HG02642 (cell line): ENCODE results near the gene RPL36.

Experiments
- ATAC-seq: cut with Tn5 transposase; IDR thresholded peaks from one replicate; pipeline ENCODE4 v1.9.1; 2021; ENCODE audit warnings: mild to moderate bottlenecking; ENCODE audit not compliant: unreplicated experiment, poor library complexity

The RPL36 gene

DNA sequence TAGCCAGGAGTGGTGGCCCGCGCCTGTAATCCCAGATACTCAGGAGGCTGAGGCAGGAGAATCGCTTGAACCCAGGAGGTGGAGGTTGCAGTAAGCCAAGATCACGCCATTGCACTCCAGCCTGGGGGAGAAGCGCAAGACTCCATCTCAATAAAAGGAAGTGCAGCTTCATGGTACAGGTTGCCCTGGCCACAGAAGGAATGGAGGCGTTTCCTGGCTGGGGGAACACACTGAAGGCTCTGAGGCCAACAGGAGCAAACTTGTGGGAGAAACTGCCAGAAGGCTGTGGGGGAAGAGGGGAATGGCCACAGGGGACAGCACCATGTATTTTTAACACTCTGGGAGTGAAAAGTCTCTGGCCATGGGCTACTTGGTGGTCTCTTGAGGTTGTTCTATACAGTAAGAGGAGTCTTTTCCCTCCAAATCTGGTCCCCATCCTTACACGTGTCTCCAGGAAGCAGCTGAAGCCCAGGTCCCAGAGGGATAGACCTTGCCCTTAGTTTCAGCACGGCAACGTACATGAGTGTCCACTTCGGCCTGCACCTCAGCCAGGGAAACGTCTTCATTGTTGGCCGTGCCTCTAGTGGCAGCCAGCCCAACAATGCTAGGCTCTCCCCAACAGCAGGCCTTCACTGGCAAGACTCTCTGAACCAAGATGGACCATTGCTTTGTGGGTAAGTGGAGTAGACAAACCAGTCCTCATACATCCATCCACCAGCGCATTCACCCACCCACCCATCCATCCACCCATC, 17.2 kb upstream of the RPL36 start:
- ATAC-seq, result no peak

DNA sequence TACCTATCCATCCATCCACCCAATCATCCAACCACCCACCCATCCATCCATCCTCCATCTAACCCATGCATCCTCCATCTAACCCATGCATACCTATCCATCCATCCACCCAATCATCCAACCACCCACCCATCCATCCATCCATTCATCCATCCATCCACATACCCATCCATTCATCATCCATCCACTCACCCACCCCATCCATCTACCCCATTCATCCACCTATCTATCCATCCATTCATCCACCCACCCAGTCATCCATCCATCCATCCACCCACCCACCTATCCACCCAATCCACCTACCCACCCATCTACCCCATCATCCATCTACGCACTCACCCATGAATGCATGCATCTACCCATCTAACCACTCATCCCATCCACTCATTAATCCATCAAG, 16.3 kb upstream of the RPL36 start:
- ATAC-seq, result no peak

DNA sequence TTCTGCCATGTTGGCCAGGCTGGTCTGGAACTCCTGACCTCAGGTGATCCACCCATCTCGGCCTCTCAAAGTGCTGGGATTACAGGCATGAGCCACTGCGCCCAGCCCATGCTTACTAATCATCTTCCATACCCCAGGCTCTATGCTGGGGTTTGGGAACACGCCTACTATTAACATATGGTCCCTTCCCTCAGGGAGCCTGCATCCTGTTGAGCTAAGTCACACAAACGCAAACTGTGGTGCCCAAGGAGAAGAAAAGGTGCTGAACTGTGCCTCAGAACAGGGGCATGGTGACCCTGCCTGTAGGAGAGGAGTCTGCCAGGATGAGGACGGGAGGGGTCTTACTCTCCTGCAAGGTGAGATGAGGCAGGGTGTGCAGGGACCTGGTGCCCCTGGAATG, 15.4 kb upstream of the RPL36 start:
- ATAC-seq, result no peak

DNA sequence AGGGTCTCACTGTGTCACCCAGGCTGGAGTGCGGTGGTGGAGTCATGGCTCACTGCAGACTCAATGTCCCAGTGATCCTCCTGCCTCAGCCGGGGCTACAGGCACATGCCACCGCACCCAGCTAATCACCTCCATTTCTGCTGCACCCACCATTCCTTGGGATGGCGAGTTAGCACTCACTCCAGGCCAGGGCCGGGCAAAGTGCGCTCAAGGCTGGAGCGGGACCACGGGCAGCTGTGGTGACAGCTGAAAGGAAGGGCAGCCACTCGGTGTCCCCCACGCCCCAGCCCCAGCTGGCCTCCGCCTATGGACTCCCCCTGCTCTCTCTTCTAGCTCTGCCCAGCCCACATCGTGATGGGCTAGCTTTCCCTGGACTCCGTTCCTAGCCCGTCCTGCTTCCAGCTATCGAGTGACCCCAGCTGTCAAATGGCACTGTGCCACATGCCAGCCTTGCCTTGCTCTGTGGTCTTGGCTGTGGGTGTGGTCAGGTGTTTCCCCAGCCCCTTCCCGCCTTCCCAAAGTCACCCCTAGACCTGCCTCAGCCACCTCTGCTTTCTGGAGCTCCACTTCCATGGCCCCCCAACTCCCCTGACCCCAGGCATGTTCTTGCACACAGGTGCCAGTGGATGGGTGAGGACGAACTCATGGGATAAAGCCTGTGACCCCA, 13.9 kb upstream of the RPL36 start:
- ATAC-seq, result no peak

DNA sequence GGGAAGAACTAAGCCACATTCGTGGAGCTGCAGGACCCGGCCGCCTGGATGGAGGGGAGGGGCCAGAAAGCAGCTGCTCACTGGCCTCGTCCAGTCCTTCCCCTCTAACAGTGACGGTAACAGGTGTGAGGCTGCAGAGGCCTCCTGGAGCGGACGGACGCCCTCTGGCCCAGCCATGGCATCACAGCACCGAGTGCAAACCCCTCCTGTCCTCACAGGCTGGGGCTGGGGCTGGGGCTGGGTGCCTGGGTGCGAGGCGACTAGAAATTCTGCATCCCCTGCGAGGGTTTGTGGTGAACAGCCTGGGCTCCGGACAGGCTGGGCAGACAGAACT, 13.4 kb upstream of the RPL36 start:
- ATAC-seq, result no peak

DNA sequence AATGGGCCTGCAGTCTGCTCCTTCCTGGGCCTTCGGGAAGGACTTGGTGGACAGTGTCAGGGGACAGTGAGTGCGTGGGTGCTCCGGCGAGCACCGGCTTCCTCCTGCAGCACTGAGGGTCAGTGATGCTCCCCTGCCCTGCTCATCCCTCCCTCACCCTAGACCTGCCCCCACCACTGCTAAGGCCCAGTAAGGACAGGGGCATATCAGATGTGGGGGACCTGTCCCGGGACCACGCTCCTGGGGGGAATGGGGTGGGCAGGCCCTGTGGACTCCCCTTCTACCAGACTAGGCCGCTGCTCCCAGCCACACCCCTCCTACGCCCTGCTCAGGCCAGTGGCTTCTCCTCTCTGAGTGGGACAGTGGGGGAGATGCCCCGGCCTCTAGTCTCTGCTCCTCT, 13.0 kb upstream of the RPL36 start:
- no peak for ATAC-seq

DNA sequence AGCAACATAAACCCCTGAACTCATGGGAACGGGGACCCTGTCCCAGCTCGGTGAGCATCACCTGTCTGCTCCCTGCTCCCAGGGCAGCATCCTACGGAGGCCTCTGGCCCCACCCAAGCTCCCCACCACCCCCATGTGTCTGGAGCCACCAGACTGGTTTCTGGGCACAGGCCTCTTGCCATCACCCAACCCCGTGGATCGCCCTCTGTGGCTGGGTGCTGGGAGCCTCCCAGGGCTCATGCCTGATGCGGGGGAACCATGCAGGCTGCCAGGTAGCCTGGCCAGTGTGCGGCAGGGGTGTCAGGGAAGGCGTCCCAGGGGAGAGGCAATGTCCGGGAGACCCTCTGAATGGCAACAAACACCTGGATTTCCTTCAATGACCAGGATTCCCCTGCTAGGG, 12.5 kb upstream of the RPL36 start:
- ATAC-seq, result no peak

DNA sequence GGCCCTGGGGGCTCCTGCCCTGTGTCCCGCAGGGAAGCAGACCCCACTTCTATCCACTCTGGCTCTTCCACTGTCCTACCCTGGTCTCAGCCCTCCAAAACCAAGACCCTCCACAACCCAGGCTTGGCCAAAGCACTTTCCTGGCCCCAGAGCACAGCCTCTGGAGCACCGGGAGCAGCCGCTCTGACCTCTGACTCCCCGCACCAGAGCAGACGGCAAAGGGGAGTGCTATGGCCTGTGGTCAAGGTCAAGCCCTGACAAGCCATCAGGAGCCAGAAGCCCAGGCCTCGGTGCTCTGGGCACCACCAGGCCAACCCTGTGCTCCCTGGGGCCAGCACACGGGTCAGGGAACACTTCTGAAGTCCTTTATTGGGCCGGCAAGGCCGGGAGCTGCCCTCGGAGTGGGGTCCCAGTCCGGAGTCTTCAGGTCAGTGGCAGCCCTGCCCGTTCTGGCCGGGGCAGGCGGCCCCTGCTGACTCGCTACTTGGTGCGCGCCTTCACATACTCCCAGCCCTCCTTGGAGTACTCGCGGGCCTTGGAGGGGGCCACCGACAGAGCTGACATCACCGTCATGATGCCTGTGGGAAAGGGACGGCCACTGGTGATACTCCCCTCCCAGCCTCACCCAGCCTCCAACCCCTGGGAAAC, 11.9 kb upstream of the RPL36 start:
- no peak for ATAC-seq

DNA sequence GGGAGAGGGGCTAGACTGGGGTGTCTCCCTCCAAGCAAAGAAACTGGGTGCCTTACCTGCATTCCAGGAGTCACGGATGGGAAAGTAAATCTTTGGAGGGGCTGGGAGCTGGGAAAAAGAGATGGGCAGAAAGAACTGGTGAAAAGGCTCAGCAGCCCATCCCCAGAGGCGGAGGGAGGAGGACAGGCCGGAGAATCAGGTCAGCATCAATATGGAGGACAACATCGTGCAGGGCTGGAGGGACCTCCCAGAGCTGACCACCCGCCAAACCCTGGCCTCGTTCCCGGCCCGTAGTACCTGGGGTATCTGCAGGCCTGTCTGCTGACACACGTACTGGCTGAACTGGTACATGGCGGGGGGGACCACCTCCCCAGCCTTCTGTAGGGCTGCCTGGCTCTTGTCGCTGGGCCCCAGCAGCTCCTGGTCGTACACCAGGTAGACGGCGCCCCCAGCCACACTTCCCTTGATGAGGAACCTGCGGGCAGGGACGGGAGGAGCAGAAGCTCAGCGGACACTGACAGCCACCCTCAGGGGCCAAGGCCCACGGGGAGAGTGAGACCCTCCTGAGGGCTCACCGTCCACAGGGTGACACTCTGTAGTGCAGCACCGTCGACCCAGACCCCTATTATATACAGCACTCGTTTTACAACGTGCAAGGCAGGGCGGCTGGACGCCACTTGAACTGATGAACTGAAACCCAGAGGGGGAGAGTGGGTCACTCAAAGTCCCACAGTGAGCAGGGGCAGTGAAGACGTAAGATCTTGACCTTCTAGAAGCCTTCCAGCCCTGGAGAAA, 10.6 kb upstream of the RPL36 start:
- ATAC-seq, result no peak

DNA sequence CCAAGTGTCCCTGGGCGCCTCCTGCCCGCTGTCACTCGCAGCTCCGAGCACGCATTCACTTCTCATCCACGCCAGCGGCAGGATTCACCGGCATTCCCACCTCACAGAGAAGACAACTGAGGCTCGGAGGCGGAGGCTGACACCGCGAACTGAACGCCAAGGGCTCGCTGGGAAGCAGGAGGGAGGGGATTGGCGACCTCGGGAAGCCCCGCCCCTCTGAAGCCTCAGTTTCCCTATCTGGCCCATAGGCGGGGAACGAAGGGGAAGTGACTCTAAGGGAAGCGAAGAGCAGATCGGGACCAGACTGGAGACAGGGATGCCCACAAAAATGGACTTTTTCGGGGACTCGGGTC, 10.0 kb upstream of the RPL36 start:
- ATAC-seq, result no peak

DNA sequence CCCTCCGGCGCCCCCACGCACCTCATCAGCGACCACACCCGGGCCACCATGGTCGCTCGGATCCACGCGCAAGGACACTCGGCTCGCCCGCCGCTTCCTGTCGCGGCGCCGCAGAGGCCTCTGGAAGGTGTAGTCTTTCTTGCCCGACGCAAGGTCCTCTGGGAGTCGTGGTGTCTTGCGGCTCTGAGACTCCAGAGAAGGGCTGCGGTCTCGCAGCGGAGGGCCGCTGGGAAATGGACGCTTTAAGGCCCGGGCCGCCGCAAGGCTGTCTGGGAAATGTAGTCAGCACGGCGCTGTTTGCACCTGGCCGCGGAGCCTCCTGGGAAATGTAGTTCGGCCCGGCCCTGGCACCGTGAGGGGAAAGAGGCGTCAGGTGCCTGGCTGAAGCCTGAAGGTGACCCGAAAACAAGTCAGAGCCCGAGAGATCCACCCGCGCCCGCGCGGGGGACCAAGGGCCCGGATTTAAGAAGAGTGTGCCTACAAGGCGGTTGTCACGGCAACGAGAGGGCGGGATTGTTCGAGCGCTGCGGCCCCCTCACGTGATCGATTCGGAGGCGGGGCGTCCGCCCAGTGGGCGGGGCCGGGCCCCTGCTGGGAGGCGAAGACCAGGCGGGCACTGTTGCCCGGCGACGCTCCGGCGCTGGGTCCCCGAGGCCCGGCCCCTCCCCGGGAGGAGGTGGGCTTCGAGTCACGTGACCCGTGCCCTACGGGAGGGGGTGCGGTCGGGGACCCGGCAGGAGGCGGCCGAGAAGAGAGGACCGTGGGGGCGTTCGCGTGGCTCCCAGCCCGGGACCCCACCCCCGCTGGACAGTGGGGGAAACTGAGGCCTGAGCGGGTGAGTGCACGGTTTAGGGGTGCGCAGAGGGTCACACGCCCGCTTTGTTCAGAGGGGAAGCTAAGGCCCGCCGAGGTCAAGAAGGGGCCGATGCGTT, 9.4 kb upstream of the RPL36 start, which contains the start of the genes HSD11B1L and MICOS13:
TSS of gene HSD11B1L (plus strand) at position 591 of the 932 bp plus-strand sequence. CDS start 3,806 bp downstream, outside the sequence.
TSS of gene MICOS13 (minus strand) at position 80 of the 932 bp plus-strand sequence. CDS start at position 50, 30 bp downstream.
- peak; percentile 89 for ATAC-seq

DNA sequence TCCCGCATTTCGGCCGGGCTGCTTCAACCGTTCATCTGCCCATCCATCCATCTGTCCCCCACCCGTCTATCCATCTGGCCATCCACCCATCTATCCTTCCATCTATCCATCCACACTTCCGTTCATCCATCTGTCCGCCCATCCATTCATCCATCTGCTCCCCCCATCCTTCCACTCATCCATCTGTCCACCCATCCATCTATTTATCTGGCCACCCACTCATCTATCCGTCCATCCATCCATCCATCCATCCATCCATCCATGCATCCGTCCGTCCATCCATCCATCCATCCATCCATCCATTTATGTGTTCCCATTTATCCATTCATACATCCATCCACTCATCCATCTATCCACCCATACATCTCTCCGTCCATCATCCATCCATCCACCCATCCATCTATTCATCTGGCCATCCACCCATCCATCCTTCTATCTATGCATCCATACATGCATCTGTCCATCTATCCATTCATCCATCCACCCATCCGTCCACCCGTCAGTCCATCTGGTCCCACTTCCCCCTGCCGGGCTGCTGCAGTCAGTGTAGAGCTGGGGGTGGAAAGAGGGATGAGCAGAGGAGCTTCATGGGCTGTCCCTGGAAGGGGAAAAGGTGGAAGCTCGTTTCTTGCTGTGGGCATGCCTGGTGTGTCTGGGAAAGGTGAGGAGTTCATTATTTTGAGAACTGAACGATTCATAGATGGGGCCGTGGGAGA, 8.5 kb upstream of the RPL36 start:
- no peak for ATAC-seq

DNA sequence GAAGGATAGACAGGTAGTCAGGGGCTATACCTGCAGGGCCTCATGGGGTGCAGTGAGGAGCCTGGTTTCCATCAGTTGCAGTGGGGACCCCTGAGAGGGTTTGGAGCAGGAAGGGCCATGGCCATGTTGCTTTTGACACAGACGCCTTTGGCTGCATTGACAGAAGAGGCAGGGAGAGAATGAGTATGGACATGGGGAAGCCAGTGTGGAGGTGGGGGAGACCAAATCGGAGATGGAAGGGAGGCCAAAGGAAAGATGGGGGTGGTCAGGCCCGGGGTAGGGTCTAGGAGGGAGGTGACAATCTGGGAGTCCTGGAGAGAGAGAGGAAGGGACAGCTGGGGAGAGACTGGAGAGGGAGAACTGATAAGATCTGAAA, 8.0 kb upstream of the RPL36 start:
- ATAC-seq, result no peak

DNA sequence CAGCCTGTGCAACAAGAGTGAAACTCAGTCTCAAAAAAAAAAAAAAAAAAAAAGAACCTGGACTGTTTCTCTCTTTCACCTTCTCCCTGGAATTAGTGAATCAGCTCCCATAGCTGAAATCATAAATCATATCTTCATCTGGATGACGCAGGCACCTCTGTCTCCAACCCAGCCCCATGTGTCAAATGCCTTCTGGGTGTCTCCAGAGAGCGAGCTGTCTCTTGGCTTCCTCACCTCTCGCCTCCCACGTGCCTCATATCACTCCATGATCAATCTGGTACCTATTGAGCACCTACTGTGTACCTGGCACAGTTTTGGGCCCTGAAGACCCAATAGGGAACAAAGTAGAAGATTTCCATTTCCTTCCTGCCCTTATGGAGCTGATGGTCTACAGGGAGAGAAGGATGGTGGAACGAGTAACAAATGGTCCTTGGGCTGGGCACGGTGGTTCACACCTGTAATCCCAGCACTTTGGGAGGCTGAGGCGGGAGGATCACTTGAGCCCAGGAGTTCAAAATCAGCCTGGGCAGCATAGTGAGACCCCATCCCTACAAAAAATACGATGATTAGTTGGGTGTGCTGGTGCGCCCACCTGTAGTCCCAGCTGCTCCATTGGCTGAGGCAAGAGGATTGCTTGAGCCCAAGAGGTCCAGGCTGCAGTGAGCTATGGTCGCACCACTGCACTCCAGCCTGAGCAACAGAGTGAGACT, 6.8 kb upstream of the RPL36 start:
- no peak for ATAC-seq

DNA sequence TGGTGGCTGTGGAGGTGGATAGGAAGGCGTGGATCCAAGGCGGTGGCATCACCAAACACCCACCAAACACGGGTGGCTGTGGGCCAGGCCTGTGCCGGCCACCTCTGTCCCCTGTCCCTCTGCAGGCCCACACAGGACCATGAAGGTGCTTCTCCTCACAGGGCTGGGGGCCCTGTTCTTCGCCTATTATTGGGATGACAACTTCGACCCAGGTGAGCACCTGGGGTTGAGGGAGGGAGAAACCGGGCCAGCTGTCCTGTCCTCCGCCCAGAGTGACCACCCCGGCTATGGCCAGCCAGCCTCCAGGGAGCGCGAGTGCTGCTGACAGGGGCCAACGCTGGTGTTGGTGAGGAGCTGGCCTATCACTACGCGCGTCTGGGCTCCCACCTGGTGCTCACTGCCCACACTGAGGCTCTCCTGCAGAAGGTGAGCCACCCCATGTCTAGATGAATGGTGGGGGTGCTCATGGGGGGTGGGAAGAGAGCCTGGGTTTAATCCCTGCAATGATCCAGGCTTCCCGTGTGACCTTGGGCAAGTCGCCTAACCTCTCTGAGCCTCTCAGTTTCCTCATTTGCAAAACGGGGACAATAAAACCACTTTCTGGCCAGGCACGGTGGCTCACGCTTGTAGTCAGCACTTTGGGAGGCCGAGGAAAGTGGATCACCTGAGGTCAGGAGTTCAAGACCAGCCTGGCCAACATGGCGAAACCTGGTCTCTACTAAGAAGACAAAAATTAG, 5.2 kb upstream of the RPL36 start:
- ATAC-seq, result no peak

DNA sequence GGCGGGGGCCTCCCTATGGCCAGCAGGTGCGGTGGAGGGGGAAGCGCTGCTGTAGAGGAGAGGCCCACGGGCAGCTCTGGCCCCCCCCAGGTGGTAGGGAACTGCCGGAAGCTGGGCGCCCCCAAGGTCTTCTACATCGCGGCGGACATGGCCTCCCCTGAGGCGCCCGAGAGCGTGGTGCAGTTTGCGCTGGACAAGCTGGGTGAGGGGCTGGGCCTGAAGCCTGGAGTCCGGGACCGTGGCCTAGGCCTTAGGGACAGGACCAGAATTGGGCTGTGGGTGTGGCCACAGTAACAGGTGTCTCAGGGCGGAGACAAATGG, 3.8 kb upstream of the RPL36 start:
- no peak for ATAC-seq

DNA sequence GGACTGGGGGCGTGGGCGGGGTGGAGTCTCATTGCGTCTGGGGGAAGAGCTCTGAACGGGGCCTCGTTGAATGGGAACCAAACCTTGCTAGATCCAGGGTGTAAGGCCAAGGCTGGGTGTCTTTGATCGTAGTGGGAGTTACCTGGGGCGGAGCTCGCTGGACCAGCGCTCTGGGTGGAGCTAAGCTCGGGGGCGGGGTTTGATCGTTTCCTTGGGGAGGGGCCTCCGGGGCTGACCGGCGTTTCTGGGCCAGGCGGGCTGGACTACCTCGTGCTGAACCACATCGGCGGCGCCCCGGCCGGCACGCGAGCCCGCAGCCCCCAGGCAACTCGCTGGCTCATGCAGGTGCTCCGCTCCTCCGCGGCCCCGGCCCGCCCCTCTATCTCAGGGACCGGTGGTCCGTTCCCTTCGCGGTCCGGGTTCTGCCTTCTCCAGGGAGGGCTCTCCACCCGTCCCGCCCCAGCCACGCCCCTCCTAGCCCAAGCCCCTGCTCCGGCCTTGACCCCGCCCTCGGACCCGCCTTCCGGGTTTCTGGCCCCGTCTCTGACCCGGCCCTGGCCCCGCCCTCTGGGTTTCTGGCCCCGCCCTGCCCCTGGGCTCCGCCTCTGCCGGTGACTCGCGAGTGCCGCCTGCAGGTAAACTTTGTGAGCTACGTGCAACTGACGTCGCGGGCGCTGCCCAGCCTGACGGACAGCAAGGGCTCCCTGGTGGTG, 3.3 kb upstream of the RPL36 start:
- ATAC-seq, result peak; percentile 65
